ENCODE results near the gene SUPT3H.

SUPT3H gene

DNA sequence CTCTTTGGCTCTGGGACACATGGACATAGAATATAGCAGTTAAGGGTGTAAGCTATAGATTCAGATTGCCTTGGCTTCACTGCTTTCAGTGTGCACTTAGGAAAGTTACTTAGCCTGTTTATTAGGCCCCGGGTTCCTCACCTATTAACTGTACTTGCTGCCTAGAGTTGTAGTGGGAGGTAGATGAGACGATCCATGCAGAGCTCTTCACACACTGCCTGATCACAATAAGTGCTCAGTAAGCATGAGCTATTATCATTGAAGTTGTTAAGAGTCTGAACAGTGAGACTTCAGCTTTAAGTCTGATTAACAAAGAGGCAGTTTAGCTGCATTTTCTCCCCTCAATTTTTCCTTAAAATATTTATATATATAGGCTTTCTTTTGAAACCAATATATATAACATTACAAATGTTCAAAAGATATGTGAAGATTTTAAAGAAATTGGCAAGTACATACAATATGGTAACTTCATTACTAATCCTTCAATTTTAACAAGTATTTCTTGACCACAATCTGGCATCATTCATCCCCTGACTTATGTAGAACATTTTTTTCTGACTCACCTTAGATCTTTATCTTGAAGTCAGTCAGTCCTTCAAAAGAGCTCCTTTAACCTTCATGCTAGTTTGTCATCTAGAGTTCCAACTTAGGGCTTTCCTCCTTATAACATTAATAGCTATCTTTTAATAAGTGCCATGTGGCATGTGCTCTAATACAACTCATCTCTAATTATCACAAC is 20.5 kb upstream of the SUPT3H start:
- H3K4me3 ChIP-seq (ENCODE audit: low read depth, low read length), result no peak overlapping the region
- DNase-seq (ENCODE audit: low read depth), result no peak

DNA sequence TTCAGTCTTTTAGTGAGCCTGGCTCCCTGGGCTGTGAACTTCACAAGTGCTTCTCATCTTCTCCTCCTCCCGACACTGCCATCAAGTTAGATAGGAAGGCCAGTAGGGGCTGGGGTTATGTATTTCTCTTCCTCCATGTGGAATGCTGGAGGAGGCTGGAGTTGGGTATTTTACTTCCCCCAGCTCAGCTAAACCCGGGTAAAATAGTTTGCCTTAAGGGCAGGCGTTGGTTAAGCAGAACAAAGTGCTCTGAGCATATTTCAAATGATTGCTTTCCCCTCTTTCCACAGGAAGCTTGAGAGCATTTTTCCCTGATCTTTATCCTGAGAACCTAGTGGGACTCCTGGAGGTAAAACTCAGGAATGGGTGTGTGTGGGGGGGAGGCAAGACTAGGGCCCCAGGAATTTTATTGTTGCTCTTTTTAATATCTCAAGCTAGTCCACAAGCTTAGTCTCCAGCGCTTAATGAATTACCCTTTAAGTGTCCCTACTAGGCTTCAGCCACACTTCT is 16.9 kb upstream of the SUPT3H start:
- no peak overlapping the region for H3K4me3 ChIP-seq (ENCODE audit: low read depth, low read length)
- no peak for DNase-seq (ENCODE audit: low read depth)

DNA sequence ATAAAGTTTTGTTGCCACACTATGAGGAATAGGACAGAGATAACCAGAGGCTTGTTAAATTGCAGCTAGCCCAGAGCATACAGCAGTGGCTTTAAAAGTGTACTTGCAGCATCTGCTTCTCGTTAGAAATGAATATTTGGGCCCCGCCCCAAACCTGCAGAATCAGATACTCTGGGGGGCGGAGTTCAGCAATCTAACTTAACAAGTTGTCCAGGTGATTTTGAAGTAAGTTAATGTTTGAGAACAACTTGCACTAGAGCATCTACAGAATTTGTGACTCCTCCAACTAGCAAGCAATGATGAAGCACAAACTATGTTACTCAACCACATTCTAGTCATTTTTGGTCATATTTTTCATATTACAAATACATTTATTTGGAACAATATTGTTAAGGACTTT is 10.6 kb upstream of the SUPT3H start:
- no peak overlapping the region for H3K4me3 ChIP-seq (ENCODE audit: low read depth, low read length)
- no peak for DNase-seq (ENCODE audit: low read depth)

DNA sequence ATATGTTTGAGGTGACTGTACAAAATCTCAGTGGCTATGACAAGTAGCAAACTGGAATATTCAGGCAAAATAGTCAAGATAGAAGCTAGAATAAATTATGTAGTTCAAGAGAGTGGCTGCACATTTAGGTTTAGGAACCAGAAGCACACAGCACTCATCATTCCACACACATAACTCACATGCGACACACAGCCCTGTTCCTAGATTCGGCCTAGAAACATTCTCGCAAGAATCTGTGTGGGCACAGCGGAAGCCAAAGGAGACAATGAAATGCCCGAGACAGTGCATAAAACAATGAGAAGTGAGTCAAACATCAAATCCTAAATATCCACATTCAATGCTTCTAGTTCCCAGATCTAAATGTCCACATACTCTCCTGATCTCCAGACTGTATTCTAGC is 9.5 kb upstream of the SUPT3H start:
- DNase-seq (ENCODE audit: low read depth), result peak; percentile 48
- no peak overlapping the region for H3K4me3 ChIP-seq (ENCODE audit: low read depth, low read length)

DNA sequence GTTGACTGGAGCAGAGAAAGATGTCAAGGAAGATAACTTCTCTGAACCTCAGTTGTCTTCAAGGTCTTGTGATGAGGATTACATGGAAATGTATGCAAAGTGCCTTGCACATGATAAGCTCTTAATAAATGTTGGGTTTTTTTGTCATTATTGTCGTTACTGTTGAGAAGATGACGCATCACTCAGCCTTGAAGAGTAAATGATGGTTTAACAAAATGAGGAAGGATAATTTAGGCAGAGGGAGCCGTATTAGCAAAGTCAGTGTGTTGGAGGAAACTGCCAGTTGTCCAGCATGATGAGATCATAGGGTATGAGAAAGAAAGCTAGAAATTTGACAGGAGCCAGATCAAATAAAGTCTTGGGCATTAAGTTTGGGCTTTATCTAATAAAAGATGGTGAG is 8.8 kb upstream of the SUPT3H start:
- no peak for DNase-seq (ENCODE audit: low read depth)
- no peak overlapping the region for H3K4me3 ChIP-seq (ENCODE audit: low read depth, low read length)

DNA sequence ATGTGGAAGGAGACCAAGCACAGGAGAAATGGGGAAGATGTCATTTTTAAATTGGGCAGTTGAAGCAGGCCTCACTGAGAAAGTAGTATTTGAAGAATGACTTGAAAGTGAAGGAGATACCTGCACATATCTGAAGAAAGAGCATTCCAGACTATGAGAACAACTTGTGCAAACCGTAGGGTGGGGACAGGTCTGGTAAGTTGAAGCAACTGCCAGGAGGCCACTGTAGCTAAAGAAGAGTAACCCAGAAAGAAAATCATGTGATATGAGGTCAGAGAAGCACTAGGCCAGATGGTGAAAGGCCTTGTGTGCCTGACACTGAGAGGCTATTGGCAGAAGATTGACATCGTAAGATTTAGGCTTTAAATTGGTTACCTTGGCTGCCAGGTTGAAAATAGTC is 4.7 kb upstream of the SUPT3H start:
- no peak for DNase-seq (ENCODE audit: low read depth)
- H3K4me3 ChIP-seq (ENCODE audit: low read depth, low read length), result no peak overlapping the region

DNA sequence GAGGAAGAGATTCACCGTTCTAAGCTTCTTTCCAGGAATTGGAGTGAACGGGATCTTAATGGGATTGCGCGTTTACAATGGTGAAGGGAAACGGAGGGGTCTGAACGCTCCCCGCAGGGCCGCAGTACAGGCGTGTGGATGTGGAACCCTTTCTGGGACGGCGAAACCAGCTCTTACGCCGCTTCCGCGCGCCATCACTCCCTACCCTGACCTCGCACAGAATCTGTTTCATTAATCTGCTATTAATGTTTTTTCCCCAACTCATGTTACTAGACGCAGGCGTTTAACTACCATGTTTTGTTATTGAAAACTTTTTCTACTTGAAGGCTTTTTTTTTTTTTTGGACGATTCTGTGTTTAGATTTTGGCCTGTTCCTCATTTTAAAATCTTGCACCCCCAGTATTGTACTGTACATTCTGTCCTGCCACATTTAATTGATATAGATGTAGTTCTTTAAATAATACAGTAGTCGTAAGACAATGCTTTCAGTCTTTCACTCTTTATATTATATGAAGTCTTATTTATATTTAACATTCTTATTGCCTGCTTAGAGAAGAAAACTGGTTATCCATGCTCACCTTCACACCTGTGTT is 696 bp upstream of the SUPT3H start:
- H3K4me3 ChIP-seq (ENCODE audit: low read depth, low read length), result peak overlapping the region; percentile 82
- no peak for DNase-seq (ENCODE audit: low read depth)

DNA sequence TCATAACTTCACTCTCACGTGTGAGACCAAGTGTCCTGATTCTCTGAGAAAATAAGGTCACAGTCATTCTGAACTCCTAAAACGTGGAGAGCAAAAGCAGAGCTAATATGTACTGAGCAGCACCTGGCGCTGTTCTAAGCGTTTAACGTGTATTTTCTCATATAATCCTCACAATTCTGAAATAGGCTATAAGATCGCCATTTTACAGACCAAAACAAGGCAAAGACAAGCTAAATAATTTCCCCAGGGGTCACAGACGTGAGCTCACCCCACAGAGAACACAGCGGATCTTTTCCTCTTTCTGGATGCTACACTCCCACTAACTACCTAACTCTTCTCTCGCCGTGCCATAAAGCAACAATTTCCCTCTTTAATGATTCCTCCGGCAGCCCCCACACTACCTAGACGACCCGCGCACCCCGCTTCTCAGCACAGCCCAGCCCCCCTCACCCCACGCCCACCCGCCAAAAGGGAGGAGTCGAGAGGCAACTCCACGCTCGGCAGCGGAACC is 636 bp downstream of the SUPT3H start:
- no peak for DNase-seq (ENCODE audit: low read depth)
- peak overlapping the region; percentile 82 for H3K4me3 ChIP-seq (ENCODE audit: low read depth, low read length)

DNA sequence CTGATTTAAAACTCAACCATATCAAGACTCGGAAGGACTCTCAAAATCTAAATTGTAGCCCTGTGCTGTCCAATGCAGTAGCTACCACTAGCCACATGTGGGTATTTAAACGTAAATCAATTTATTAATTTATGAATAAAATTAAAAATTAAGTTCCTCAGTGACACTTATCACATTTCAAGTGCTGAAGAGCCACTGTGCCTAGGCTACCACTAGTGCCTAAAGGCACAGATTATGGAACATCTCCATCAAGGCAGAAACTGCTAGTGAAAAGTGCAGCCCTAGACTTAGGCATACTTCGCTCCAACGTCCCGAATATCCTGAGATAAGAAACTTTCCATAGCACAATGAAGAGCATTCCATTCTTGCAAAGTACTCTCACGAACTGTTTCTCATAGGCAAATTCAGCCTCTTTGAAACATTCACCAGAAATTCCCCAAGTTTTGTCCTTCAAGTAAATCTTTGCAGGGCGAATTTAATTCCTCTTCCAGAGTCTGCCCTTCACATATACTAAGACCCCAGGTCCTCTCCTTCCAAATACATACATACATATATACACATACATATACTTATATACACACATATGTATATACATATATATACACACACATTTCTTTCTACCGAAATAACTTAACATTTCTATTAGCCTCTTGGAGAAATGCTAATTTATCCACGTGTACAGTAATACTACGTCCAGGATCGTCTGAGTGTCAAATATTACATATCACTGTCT is 1.3 kb downstream of the SUPT3H start:
- no peak for DNase-seq (ENCODE audit: low read depth)
- H3K4me3 ChIP-seq (ENCODE audit: low read depth, low read length), result peak overlapping the region; percentile 82

DNA sequence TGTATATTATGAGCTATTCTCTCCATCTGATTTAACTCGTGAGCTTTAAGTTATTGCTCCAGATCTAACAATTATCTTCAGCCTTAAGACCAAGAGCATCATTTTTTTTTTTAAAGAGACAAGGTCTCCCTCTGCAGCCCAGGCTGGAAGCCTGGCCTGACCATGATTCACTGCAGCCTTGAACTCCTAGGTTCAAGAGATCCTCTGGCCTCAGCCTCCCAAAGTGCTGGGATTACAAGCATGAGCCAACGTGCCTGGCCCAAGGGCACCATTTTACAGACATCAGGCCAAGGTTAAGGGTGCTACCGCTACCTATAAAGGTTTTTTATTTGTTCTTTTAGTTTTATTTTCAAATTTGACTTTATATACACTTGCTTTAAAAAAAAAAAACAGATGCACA is 2.3 kb downstream of the SUPT3H start:
- DNase-seq (ENCODE audit: low read depth), result no peak

DNA sequence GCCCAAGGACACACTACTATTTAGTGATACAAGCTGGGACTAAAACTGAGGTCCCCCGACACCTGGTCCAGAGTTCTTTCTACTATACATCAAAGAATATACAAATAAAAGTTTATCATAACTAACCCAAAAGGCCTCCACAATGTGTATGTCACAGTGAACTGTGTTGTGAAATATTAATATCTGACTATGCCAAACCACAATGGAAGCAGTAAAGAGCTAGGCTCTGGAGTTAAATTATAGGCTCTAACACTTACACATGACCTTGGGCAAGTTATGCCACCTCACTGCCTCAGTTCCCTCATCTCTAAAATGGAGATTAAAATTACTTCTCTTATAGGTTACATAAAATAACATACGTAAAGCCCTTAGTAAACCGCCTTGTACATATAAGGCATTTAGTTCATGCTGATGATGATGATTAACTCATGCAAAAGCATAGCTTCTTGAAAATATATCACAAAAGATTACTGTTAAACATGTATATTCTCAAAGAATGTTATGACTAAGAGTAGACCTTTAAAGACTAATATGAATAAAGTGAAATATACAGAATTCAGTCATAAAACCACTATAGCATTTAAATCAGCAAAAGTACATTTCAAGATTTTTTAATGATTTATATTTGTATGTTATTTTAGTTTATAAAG is 5.7 kb downstream of the SUPT3H start:
- DNase-seq (ENCODE audit: low read depth), result no peak
- no peak overlapping the region for H3K4me3 ChIP-seq (ENCODE audit: low read depth, low read length)

More for the DNA sequence above, 2.3 kb downstream of the SUPT3H start:
- no peak overlapping the region for H3K4me3 ChIP-seq (ENCODE audit: low read depth, low read length)

DNA sequence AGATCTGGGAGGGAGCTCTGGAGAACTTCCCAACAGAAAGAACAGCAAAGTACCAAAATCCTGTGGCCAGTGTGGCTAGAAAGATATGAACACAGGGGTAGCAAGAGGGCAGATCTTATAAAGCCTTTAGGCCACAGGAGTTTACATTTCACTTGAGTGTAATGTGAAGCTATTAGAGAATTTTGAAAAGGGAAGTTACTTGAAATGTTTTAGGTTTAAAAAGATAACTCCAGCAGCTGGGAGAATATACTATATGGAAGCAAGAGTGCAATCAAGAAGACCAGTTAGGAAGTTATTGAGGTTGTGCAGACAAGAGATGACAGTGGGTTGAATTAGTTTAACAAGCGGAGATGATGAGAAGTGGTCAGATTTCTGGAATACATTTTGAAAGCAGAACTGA is 7.9 kb downstream of the SUPT3H start:
- DNase-seq (ENCODE audit: low read depth), result no peak
- H3K4me3 ChIP-seq (ENCODE audit: low read depth, low read length), result no peak overlapping the region

DNA sequence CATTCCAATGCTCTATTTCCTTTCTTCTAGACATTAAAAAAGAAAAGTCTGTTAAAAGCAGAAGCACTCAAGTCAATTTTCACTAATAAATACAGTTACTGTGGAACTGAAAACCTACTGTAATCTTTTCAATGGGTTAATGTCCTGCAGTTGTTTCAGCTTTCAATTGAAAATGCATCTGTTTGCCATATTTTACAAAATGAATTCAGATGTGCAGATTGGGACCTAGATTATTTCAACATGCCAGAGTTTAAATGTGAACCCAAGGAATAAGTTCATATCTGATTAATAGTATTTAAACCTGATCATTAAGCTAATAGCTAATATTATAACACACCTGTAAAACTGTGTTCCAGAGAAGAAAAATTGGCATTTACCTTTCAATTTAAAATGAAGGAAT is 9.7 kb downstream of the SUPT3H start:
- H3K4me3 ChIP-seq (ENCODE audit: low read depth, low read length), result no peak overlapping the region
- no peak for DNase-seq (ENCODE audit: low read depth)

DNA sequence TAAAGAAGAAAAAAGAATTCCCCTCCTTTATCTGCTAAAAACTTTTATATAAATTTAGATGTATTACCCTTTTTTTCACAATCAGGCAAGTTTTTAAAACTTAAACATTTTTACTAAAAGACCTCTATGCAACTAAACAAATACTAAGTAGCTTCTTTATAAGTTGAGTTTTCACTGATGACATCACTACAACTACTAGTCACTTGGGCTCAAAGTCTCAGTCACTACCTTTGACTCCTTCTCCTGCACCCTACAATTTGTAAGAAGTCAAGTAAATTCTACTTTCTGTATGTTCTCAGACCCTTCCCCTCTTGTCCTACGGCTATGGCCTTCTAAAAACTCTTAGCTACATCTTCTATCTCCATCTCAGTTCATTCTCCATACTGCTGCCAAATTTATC is 11.2 kb downstream of the SUPT3H start:
- H3K4me3 ChIP-seq (ENCODE audit: low read depth, low read length), result no peak overlapping the region
- DNase-seq (ENCODE audit: low read depth), result no peak

DNA sequence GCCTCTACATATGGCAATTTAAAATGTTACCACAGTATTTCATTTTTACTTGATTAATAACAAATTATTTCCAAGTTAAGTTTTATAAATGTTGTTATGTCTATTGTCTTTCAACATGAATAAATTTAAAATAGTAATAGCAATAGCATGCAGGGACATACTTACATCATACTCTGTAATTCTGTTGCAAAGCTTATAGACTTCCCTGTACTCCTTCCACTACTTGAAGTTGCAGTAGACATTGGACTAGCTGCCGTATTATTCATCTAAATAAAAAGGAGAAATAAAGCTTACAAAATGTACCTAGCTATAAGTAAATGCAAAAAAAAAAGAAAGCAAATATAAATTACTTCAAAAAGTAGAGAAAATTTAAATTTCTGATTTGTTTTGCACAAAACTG is 12.7 kb downstream of the SUPT3H start:
- DNase-seq (ENCODE audit: low read depth), result no peak

DNA sequence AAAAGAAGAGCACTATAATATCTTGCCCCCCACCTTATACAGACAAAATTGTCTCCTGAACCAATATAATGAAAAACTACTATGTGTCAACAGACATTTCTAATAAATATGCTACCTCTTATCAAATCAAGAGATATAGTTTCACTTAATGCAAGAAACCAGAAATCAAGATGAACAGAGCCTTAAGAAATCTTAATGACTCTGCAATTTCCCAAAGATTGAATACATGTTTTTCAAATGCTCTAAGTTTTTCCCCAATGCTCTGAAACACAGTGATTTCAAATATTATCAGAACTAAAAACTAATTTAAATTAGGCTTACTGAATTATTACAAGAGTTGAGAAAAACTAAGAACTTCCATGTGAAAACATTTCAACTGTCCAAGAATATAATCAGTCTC is 13.3 kb downstream of the SUPT3H start:
- no peak overlapping the region for H3K4me3 ChIP-seq (ENCODE audit: low read depth, low read length)
- DNase-seq (ENCODE audit: low read depth), result no peak

More for the DNA sequence above, 12.7 kb downstream of the SUPT3H start:
- no peak overlapping the region for H3K4me3 ChIP-seq (ENCODE audit: low read depth, low read length)

DNA sequence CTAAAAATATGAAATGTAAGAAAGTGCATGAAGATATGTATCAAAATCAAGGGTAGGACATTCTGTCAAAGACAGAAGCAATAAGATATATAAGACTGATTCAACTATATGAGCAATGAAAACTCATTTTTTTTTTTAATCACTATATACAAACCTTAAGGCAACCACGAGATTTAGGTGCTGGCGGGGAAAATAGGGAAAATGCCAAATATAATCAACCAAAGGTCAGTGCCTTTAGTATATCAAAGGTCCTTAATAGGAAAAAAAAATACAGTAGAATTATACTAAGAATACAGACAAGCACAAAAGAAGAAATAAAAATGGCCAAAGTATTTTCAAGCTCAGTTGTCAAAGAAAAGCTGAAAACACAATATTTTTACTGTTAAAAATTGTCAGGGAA is 24.1 kb downstream of the SUPT3H start:
- no peak overlapping the region for H3K4me3 ChIP-seq (ENCODE audit: low read depth, low read length)
- no peak for DNase-seq (ENCODE audit: low read depth)

DNA sequence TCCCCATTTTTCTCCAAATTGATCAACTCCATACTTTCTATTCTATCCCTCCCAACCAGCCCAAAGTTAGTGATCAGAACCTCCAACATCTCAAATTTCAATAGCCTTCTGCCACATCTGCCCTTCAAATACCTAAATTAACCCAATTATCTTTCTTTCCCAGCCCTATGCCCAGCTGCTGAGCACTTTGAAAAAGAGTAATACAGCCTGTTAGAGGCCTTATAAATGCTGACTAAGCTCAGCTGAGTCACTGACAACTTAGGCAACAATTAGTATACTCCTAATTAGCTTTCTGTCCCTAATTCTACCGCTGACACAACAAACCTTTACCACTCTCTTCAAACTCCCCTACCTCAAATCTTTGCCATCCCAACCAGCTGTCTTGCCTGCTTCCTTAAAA is 26.1 kb downstream of the SUPT3H start:
- DNase-seq (ENCODE audit: low read depth), result no peak
- no peak overlapping the region for H3K4me3 ChIP-seq (ENCODE audit: low read depth, low read length)

DNA sequence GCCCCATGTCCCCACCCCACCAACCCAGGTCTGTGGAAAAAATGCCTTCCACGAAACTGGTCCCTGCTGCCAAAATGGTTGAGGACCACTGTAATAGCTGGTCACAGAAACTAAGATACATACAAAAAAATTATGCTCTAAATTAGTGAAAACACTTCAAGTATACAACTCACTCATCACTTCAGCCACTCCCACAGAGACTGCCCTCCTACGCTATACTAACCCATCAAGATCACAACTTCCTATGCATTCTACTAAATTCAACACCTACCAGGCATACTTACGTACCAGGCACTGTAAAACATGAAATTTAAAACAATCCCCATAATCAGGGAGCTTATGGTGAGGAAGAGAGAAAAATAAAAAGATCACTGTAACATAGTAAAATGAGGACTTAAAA is 26.7 kb downstream of the SUPT3H start:
- H3K4me3 ChIP-seq (ENCODE audit: low read depth, low read length), result no peak overlapping the region
- DNase-seq (ENCODE audit: low read depth), result no peak

DNA sequence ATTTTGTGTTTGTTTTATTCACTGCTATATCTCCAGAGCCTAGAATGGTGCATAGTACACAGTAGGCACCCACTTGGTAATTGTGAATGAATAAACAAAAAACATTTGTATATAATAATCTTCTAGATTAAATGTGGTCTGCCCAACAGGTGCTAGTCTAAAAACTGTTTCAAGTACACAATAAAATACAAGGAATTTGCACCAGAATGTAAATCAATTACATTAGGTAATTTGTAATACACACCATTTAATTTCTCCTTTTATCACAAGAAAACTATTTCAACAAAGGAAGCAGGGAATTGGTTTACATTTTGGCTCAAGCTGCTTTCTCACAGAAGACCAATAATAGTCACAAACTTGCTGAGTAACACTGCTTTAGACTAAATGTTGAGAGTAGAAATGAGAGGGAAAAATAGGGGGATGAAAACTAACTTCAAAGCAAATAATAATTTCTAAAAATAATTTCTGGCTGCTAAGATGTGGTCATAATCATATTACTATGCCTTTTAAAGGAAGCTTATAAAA is 27.5 kb downstream of the SUPT3H start:
- H3K4me3 ChIP-seq (ENCODE audit: low read depth, low read length), result no peak overlapping the region
- DNase-seq (ENCODE audit: low read depth), result no peak
